GM15510 (cell line): ENCODE data around the gene FOXO4.

Experiments
- POLR2A ChIP-seq: IDR thresholded peaks from 3 replicates; pipeline ENCODE4 v1.6.1; 2011; ENCODE audit warnings: borderline replicate concordance; ENCODE audit not compliant: insufficient read length; ENCODE audit errors: extremely low read depth

FOXO4 gene

DNA sequence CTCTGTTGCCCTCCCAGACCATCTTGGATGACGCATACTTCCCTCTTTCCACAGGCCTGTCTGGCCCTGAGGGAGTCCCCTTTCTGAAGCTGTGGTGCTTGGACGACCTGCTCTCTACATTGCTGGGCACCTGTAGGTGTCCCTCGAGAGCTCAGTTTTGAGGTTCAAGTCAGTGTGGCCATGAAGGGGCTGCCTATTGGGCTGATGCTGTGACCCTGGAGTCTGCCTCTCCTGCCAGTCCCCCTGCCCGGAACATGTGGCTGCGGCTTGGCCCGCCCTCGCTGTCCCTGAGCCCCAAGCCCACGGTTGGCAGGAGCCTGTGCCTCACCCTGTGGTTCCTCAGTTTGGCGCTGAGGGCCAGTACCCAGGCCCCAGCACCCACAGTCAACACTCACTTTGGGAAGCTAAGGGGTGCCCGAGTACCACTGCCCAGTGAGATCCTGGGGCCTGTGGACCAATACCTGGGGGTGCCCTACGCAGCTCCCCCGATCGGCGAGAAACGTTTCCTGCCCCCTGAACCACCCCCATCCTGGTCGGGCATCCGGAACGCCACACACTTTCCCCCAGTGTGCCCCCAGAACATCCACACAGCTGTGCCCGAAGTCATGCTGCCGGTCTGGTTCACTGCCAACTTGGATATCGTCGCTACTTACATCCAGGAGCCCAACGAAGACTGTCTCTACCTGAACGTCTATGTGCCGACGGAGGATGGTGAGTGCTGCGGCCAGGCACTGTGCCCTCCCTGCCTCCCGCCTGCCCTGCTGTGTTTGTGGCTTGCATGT is 52.0 kb downstream of the FOXO4 start:
- no peak for TF ChIP-seq POLR2A

DNA sequence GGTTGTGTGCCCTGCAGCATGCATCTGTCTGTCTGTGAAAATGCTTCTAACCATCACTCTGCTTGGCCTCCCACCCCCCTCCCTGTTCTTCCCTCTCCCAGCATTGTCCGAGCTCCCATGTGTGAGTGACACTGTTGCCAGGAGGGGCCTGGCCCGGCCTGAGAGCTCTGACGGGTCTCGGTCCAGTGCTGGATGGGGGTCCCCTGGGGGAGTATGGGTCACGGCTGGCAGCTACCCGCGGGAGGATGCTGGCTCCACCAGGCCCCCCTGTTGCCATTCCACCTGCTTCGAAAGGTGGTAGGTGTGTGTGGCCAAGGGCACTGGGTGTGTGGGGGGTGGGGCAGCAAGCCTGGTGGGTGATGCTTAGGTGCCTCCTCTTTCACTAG is 52.6 kb downstream of the FOXO4 start:
- no peak for TF ChIP-seq POLR2A

DNA sequence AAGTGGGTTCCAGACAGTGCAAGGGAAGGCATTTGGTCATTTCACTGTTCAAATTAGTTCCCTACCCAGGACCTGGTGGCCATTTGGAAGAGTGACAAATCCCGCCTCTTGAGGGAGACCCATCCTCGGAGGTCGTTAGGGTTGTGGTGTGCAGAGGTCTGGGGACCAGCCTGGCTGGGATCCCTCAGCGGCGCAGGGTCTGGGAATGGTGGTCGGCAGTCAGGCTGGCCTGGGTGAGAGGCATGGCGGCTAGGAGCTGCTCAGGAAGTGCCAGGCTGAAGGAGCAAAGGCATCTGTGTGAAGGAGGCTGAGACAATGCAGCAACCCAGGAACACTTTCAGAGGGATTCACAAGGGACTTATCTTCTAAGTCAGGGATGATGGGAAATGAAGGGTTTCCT is 55.7 kb downstream of the FOXO4 start:
- no peak for TF ChIP-seq POLR2A
